Measurements from ENCODE around the gene SP2.
A peak's percentile ranks its signal among the peaks of the same experiment; 100 is the strongest.

SP2 gene

GRCh38 chr17:47973541-47973940 is 77.5 kb downstream of the SP2 start:
- no peak for DNase-seq (ENCODE audit: low read depth)

- DNase-seq (ENCODE audit: low read depth): no peak
These were observed 79.3 kb downstream of the SP2 start for GRCh38 chr17:47975189-47975822.

DNA sequence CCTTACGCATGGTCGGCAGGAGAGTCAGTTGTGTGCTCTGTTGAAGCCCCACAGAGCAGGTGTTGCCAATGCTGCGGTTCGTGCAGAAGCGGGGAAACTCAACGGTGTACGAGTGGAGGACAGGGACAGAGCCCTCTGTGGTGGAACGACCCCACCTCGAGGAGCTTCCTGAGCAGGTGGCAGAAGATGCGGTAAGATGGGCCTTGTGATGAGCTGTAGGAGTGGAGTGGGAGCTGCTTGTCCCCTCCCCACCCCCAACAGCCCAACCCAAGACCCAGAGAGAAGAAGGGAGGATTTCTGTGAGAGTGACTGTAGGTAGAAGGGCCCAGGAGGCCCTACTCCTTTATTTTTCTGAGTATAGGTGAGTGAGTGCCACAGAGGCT is 79.8 kb downstream of the SP2 start:
- DNase-seq (ENCODE audit: low read depth): no peak

- DNase-seq (ENCODE audit: low read depth): peak; percentile 6
These were observed 82.3 kb downstream of the SP2 start for GRCh38 chr17:47978324-47978723.

All from stimulated activated CD8-positive, alpha-beta memory T cell treated with anti-CD3 and anti-CD28 coated beads, Interleukin-15, amount 100 ng/mL, for 24 hours (primary cell).